K562 (cell line): ENCODE data around the gene GALE.
"Not testable (repeated sequence)": the region's sequence is repeated elsewhere in the genome, so short reads cannot be mapped to it uniquely, and the experiment has no call there.

Source experiments
- CTCF ChIP-seq, 3 experiments: IDR thresholded peaks in 2 of 3; conservative IDR thresholded peaks in 1 of 3; 2 replicates each; pipeline ENCODE4 v1.5.1; 2011 to 2012; ENCODE audit warnings: low read length in 3 of 3, mild to moderate bottlenecking in 3 of 3, control low read depth in 2 of 3, improper control_type of control experiment in 1 of 3, inconsistent platforms in 1 of 3, low read depth in 1 of 3, mixed read lengths in 1 of 3, moderate library complexity in 1 of 3; ENCODE audit not compliant: insufficient read depth in 2 of 3
- FOXP1 ChIP-seq: sonication (generic); formaldehyde crosslinking; IDR thresholded peaks from 2 replicates; pipeline ENCODE4 v1.8.0; 2022; ENCODE audit warnings: mild to moderate bottlenecking, missing genetic modification reagents
- MXI1 ChIP-seq: IDR thresholded peaks from 2 replicates; pipeline ENCODE4 v1.6.1; 2011; ENCODE audit warnings: low read depth, mild to moderate bottlenecking, improper control_type of control experiment, low read length
- REST ChIP-seq, 2 experiments: fragments of 450-650 bp; formaldehyde crosslinking in 1 of 2; IDR thresholded peaks; 2 replicates each; pipeline versions ENCODE4 v1.4.0 to v1.6.1; 2014 to 2020; ENCODE audit warnings: mild to moderate bottlenecking in 2 of 2, borderline replicate concordance in 1 of 2, low read depth in 1 of 2
- SRSF1 ChIP-seq: fragments of 200-400 bp; formaldehyde crosslinking; IDR thresholded peaks from 2 replicates; pipeline ENCODE4 v1.6.1; 2017; ENCODE audit warnings: mild to moderate bottlenecking, low read depth, low read length, moderate library complexity
- TRIM24 ChIP-seq, 2 experiments: fragments of 450-650 bp; IDR thresholded peaks; 2 replicates each; pipeline ENCODE4 v1.6.1; 2016
- ZNF354B ChIP-seq: fragments of 250-450 bp; sonication (Bioruptor Pico); IDR thresholded peaks from 2 replicates; pipeline ENCODE4 v1.4.0; 2020

- not testable (repeated sequence) for TF ChIP-seq SRSF1; CTCF (IDR thresholded peaks at IDR 0.05 in 2 of 3, conservative IDR thresholded peaks at IDR 0.05 in 1 of 3; ENCODE audit: insufficient read depth in 2 of 3, low read depth in 1 of 3, low read length in 3 of 3); REST (IDR thresholded peaks at IDR 0.05; ENCODE audit: borderline replicate concordance); REST (CRISPR knock-in tag; IDR thresholded peaks at IDR 0.05; ENCODE audit: low read depth); TRIM24 (IDR thresholded peaks at IDR 0.05); ZNF354B (CRISPR knock-in tag); FOXP1 (CRISPR knock-in tag); MXI1
Observed at GRCh38 chr1:23783141-23783540, 17.4 kb downstream of the GALE start.
